SK-N-SH treated with all-trans-retinoic acid at 6 μM for 48 hours (cell line): ENCODE measurements around the gene LDB2.

Experiments used
- ATAC-seq: fragments of 200-7000 bp; cut with Tn5 transposase; 3 replicates; pipeline ENCODE4 v1.9.1; 2020; ENCODE audit warnings: mild to moderate bottlenecking, moderate library complexity
- ARNTL ChIP-seq: fragments of 450-650 bp; formaldehyde crosslinking; IDR thresholded peaks from 2 replicates; pipeline ENCODE4 v1.5.0; 2020; ENCODE audit warnings: low read depth, mild to moderate bottlenecking, moderate library complexity, borderline replicate concordance
- GLIS3 ChIP-seq: fragments of 250-450 bp; sonication (Bioruptor Pico); IDR thresholded peaks from 2 replicates; pipeline ENCODE4 v1.5.0; 2020; ENCODE audit warnings: mild to moderate bottlenecking, moderate library complexity
- ISL1 ChIP-seq: fragments of 250-450 bp; sonication (Bioruptor Pico); IDR thresholded peaks from 2 replicates; pipeline ENCODE4 v2.1.2; 2022; ENCODE audit warnings: mild to moderate bottlenecking, moderate library complexity
- OSR1 ChIP-seq: fragments of 250-450 bp; sonication (Bioruptor Pico); IDR thresholded peaks from 2 replicates; pipeline ENCODE4 v1.8.0; 2022; ENCODE audit warnings: moderate library complexity, mild to moderate bottlenecking, inconsistent platforms
- PPARA ChIP-seq: fragments of 250-450 bp; sonication (Bioruptor Pico); IDR thresholded peaks from 2 replicates; pipeline ENCODE4 v1.5.0; 2020; ENCODE audit warnings: mild to moderate bottlenecking, borderline replicate concordance
- RARB ChIP-seq: fragments of 250-450 bp; sonication (Bioruptor Pico); IDR thresholded peaks from 2 replicates; pipeline ENCODE4 v1.8.0; 2021; ENCODE audit warnings: mild to moderate bottlenecking, moderate library complexity
- TCF4 ChIP-seq: fragments of 250-450 bp; sonication (Bioruptor Pico); IDR thresholded peaks from 2 replicates; pipeline ENCODE4 v1.8.0; 2021; ENCODE audit warnings: mild to moderate bottlenecking, moderate library complexity, borderline replicate concordance
- TOX ChIP-seq: fragments of 250-450 bp; sonication (Bioruptor Pico); IDR thresholded peaks from 2 replicates; pipeline ENCODE4 v1.8.0; 2021; ENCODE audit warnings: mild to moderate bottlenecking, moderate library complexity, borderline replicate concordance
- ZFP3 ChIP-seq: fragments of 250-450 bp; sonication (Bioruptor Pico); IDR thresholded peaks from 2 replicates; pipeline ENCODE4 v1.5.0; 2020; ENCODE audit warnings: mild to moderate bottlenecking, moderate library complexity
- ZFP30 ChIP-seq: fragments of 450-650 bp; formaldehyde crosslinking; IDR thresholded peaks from 2 replicates; pipeline ENCODE4 v1.5.0; 2022; ENCODE audit warnings: mild to moderate bottlenecking, moderate library complexity
- ZNF565 ChIP-seq: fragments of 450-650 bp; formaldehyde crosslinking; conservative IDR thresholded peaks from 2 replicates; pipeline ENCODE4 v1.5.0; 2020; ENCODE audit warnings: low read depth, mild to moderate bottlenecking, moderate library complexity
- ZNF8 ChIP-seq: fragments of 450-650 bp; formaldehyde crosslinking; IDR thresholded peaks from 2 replicates; pipeline ENCODE4 v1.5.0; 2020; ENCODE audit warnings: mild to moderate bottlenecking, moderate library complexity
- TF ChIP-seq, protein P1 (sequence below): fragments of 250-450 bp; sonication (Bioruptor Pico); IDR thresholded peaks from 2 replicates; pipeline ENCODE4 v1.5.1; 2020; ENCODE audit warnings: low read depth, mild to moderate bottlenecking, moderate library complexity
- TF ChIP-seq, protein P2 (sequence below): fragments of 250-450 bp; sonication (Bioruptor Pico); IDR thresholded peaks from 2 replicates; pipeline ENCODE4 v1.8.0; 2021; ENCODE audit warnings: low read depth, mild to moderate bottlenecking, moderate library complexity, borderline replicate concordance
- TF ChIP-seq, protein P3 (sequence below): fragments of 250-450 bp; sonication (Bioruptor Pico); IDR thresholded peaks from 2 replicates; pipeline ENCODE4 v1.5.0; 2020; ENCODE audit warnings: mild to moderate bottlenecking, moderate library complexity
- TF ChIP-seq, protein P4 (sequence below): fragments of 250-450 bp; sonication (Bioruptor Pico); IDR thresholded peaks from 2 replicates; pipeline ENCODE4 v1.8.0; 2020; ENCODE audit warnings: mild to moderate bottlenecking, moderate library complexity, borderline replicate concordance
- TF ChIP-seq, protein P5 (sequence below): fragments of 250-450 bp; sonication (Bioruptor Pico); IDR thresholded peaks from 2 replicates; pipeline ENCODE4 v1.5.1; 2021; ENCODE audit warnings: mild to moderate bottlenecking, moderate library complexity

LDB2 gene

DNA sequence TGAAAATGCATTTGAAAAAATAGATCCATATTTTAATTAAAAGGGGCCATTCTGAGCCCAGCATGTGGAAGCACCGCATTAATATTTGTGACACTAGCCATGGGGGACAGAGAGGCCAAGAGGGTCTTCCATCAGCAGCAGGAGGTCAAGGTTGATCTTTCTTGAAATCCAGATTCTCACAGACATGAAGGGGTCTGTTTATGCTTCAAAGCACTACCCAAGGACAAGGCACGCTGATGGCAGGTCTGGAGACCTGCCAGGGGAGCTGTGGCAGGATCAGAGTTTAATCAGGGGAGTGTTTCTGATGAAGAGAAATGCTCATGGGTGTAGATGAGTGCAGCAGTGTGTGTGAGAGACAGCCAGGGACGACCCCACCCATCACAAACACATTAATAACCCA lies 243.3 kb downstream of the LDB2 start (continued):
- TF ChIP-seq, protein P1, sequence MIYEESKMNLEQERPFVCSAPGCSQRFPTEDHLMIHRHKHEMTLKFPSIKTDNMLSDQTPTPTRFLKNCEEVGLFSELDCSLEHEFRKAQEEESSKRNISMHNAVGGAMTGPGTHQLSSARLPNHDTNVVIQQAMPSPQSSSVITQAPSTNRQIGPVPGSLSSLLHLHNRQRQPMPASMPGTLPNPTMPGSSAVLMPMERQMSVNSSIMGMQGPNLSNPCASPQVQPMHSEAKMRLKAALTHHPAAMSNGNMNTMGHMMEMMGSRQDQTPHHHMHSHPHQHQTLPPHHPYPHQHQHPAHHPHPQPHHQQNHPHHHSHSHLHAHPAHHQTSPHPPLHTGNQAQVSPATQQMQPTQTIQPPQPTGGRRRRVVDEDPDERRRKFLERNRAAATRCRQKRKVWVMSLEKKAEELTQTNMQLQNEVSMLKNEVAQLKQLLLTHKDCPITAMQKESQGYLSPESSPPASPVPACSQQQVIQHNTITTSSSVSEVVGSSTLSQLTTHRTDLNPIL (CRISPR knock-in tag) = no peak
- TF ChIP-seq ISL1 (CRISPR knock-in tag) (no peak), PPARA (CRISPR knock-in tag) (no peak), GLIS3 (no peak)
- TF ChIP-seq, protein P2, sequence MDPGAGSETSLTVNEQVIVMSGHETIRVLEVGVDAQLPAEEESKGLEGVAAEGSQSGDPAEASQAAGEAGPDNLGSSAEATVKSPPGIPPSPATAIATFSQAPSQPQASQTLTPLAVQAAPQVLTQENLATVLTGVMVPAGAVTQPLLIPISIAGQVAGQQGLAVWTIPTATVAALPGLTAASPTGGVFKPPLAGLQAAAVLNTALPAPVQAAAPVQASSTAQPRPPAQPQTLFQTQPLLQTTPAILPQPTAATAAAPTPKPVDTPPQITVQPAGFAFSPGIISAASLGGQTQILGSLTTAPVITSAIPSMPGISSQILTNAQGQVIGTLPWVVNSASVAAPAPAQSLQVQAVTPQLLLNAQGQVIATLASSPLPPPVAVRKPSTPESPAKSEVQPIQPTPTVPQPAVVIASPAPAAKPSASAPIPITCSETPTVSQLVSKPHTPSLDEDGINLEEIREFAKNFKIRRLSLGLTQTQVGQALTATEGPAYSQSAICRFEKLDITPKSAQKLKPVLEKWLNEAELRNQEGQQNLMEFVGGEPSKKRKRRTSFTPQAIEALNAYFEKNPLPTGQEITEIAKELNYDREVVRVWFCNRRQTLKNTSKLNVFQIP = no peak
- TF ChIP-seq, protein P3, sequence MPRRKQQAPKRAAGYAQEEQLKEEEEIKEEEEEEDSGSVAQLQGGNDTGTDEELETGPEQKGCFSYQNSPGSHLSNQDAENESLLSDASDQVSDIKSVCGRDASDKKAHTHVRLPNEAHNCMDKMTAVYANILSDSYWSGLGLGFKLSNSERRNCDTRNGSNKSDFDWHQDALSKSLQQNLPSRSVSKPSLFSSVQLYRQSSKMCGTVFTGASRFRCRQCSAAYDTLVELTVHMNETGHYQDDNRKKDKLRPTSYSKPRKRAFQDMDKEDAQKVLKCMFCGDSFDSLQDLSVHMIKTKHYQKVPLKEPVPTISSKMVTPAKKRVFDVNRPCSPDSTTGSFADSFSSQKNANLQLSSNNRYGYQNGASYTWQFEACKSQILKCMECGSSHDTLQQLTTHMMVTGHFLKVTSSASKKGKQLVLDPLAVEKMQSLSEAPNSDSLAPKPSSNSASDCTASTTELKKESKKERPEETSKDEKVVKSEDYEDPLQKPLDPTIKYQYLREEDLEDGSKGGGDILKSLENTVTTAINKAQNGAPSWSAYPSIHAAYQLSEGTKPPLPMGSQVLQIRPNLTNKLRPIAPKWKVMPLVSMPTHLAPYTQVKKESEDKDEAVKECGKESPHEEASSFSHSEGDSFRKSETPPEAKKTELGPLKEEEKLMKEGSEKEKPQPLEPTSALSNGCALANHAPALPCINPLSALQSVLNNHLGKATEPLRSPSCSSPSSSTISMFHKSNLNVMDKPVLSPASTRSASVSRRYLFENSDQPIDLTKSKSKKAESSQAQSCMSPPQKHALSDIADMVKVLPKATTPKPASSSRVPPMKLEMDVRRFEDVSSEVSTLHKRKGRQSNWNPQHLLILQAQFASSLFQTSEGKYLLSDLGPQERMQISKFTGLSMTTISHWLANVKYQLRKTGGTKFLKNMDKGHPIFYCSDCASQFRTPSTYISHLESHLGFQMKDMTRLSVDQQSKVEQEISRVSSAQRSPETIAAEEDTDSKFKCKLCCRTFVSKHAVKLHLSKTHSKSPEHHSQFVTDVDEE = no peak

DNA sequence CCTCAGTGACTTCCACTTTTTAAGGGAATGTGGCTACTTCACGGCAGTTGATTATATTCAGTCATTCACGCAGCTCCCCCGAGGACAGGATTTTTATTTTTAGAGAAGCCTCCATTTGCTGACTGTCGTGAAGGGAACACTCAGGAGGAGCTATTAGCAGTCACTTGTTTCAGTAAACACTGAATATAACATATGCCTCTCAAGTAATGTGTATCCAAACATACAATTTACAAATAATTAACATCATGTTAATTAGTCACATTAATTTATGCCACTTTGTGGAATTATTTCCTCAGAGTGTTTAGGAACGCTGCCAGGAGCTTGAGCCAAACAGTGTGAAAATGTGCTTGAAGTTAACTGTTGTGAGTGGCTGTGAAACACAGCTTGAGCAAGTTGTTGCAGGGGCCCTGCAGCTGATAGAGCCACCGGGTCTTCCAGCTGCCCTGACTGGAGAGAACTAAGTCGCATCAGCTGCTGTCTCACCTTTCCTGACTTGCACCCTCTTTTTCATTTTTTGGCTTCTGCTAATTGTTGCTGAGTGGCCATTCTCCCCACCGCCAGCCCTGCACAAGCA lies 245.6 kb downstream of the LDB2 start:
- TF ChIP-seq, protein P4, sequence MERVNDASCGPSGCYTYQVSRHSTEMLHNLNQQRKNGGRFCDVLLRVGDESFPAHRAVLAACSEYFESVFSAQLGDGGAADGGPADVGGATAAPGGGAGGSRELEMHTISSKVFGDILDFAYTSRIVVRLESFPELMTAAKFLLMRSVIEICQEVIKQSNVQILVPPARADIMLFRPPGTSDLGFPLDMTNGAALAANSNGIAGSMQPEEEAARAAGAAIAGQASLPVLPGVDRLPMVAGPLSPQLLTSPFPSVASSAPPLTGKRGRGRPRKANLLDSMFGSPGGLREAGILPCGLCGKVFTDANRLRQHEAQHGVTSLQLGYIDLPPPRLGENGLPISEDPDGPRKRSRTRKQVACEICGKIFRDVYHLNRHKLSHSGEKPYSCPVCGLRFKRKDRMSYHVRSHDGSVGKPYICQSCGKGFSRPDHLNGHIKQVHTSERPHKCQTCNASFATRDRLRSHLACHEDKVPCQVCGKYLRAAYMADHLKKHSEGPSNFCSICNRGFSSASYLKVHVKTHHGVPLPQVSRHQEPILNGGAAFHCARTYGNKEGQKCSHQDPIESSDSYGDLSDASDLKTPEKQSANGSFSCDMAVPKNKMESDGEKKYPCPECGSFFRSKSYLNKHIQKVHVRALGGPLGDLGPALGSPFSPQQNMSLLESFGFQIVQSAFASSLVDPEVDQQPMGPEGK (CRISPR knock-in tag) = no peak
- TF ChIP-seq TCF4 (no peak), ARNTL (CRISPR knock-in tag) (no peak), ZNF565 (CRISPR knock-in tag) (no peak), OSR1 (CRISPR knock-in tag) (no peak)
- no peak for ATAC-seq

DNA sequence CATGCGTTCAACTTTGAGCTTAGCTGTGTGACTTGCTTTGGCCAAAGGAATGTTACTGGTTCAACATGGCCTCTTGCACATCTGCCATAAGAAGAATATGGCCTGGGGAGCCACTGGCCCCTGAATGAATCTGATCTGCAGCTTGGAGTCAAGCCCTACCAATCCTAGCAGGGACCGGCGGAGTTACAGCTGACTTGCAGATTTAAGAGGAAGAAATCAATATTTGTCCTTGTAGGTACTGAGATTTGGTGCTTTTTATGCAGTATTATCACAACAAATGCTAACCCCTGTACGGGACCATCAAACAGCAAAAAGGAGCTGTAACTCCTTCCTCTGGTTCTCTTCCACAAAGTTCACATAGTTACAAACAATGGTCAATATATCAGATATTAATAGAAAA lies 252.0 kb downstream of the LDB2 start:
- TF ChIP-seq, protein P1 (CRISPR knock-in tag) = no peak
- TF ChIP-seq RARB (CRISPR knock-in tag) = no peak
- TF ChIP-seq, protein P5, sequence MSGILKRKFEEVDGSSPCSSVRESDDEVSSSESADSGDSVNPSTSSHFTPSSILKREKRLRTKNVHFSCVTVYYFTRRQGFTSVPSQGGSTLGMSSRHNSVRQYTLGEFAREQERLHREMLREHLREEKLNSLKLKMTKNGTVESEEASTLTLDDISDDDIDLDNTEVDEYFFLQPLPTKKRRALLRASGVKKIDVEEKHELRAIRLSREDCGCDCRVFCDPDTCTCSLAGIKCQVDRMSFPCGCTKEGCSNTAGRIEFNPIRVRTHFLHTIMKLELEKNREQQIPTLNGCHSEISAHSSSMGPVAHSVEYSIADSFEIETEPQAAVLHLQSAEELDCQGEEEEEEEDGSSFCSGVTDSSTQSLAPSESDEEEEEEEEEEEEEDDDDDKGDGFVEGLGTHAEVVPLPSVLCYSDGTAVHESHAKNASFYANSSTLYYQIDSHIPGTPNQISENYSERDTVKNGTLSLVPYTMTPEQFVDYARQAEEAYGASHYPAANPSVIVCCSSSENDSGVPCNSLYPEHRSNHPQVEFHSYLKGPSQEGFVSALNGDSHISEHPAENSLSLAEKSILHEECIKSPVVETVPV (CRISPR knock-in tag) = no peak
- no peak for TF ChIP-seq ISL1 (CRISPR knock-in tag)
- no peak for ATAC-seq

DNA sequence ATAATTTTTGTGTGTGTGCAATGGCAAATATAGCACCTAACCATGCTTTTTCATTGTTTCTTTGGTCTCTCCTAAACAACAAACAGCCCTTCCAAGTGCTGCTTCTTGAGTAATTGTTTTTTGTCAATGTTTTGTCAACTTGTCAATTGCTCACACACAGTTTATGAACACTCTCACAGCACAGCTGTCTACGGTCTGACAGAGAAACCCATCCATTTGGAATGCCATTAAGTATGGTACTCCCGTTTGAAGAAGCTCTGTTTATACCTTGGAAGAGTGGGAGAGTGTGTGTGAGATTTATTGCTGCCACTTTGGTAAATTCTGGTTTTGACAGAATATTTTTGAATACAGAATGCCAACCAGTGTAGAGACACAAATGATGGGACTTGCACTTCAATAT lies 254.6 kb downstream of the LDB2 start:
- ATAC-seq = no peak
- TF ChIP-seq ZNF8 = no peak
- no peak for TF ChIP-seq ZFP30 (CRISPR knock-in tag)
- TF ChIP-seq, protein P3 = no peak
- no peak for TF ChIP-seq ZNF565 (CRISPR knock-in tag)
- TF ChIP-seq ZFP3 (CRISPR knock-in tag) = no peak
- TF ChIP-seq, protein P4 (CRISPR knock-in tag) = no peak
- no peak for TF ChIP-seq RARB (CRISPR knock-in tag)
- no peak for TF ChIP-seq TOX (CRISPR knock-in tag)
- TF ChIP-seq ISL1 (CRISPR knock-in tag) = no peak
- no peak for TF ChIP-seq TCF4
- TF ChIP-seq, protein P5 (CRISPR knock-in tag) = no peak
